IMR-90 (cell line): ENCODE data around the gene APOL3. TPM values are rescaled to one million over a fixed set of nuclear protein-coding genes. Genes with fewer than 3 reads are reported as not detected.
"Not testable (repeated sequence)": the region's sequence is repeated elsewhere in the genome, so short reads cannot be mapped to it uniquely, and the experiment has no call there.

Source experiments
- ATAC-seq: fragments of 200-7000 bp; cut with Tn5 transposase; 2 replicates; pipeline ENCODE4 v1.9.1; 2020; ENCODE audit warnings: low read depth, mild to moderate bottlenecking, moderate library complexity
- BruUV-seq: library from RNA; stranded (reverse); fragments of 400-500 nt; replicated peaks from 2 replicates; lab custom pipeline; 2021; lab: Mats Ljungman, UMichigan
- CTCF ChIA-PET: fragments of 300-600 bp; formaldehyde crosslinking; extraction: SDS; loops from one replicate; lab custom pipeline; 2021; ENCODE audit warnings: antibody characterized with exemption; lab: Yijun Ruan, JAX
- POLR2A ChIA-PET: fragments of 300-600 bp; sonication (Branson Sonifier 250); formaldehyde crosslinking; loops from one replicate; lab custom pipeline; 2022; ENCODE audit warnings: antibody characterized with exemption; ENCODE audit not compliant: unreplicated experiment; lab: Charles Lee
- DNase-seq: peaks from one replicate; pipeline ENCODE4 v3.0.0; 2013
- H2AFZ ChIP-seq: replicated peaks from 2 replicates; pipeline ENCODE3; 2013; ENCODE audit warnings: low read length, mild to moderate bottlenecking; ENCODE audit not compliant: poor library complexity
- H2AK5ac ChIP-seq: 2 replicates; pipeline ENCODE4 v1.6.1; 2013; ENCODE audit warnings: low read depth, low read length, inconsistent platforms
- H2AK9ac ChIP-seq: replicated peaks from 2 replicates; pipeline ENCODE3; 2013; ENCODE audit warnings: mild to moderate bottlenecking, low read depth, low read length, moderate library complexity; ENCODE audit not compliant: poor library complexity
- H2BK120ac ChIP-seq: 2 replicates; pipeline ENCODE4 v1.6.1; 2013; ENCODE audit warnings: low read depth, low read length, inconsistent platforms
- H2BK15ac ChIP-seq: 3 replicates; pipeline ENCODE4 v1.6.1; 2013; ENCODE audit warnings: low read depth, low read length, inconsistent platforms
- H2BK20ac ChIP-seq: 2 replicates; pipeline ENCODE4 v1.6.1; 2013; ENCODE audit warnings: low read depth, mild to moderate bottlenecking, inconsistent platforms, low read length, moderate library complexity
- H2BK5ac ChIP-seq: 2 replicates; pipeline ENCODE4 v1.6.1; 2013; ENCODE audit warnings: mild to moderate bottlenecking, low read depth, low read length, inconsistent platforms; ENCODE audit not compliant: poor library complexity, severe bottlenecking
- H3K14ac ChIP-seq: replicated peaks from 2 replicates; pipeline ENCODE4 v1.6.1; 2013; ENCODE audit warnings: low read depth, low read length, inconsistent platforms
- H3K18ac ChIP-seq: 2 replicates; pipeline ENCODE4 v1.6.1; 2013; ENCODE audit warnings: low read depth, low read length, control low read depth
- H3K23ac ChIP-seq: 2 replicates; pipeline ENCODE4 v1.6.1; 2013; ENCODE audit warnings: low read depth, low read length, inconsistent platforms
- H3K27ac ChIP-seq: 2 replicates; pipeline ENCODE4 v1.5.1; 2013; ENCODE audit warnings: mild to moderate bottlenecking, control low read depth, low read length; ENCODE audit not compliant: insufficient read depth
- H3K27me3 ChIP-seq: 2 replicates; pipeline ENCODE4 v1.6.1; 2013; ENCODE audit warnings: low read length; ENCODE audit not compliant: control insufficient read depth, insufficient read depth
- H3K36me3 ChIP-seq: 2 replicates; pipeline ENCODE4 v1.6.1; 2013; ENCODE audit warnings: low read length, mixed read lengths; ENCODE audit not compliant: control insufficient read depth, insufficient read depth
- H3K4ac ChIP-seq: 2 replicates; pipeline ENCODE4 v1.6.1; 2013; ENCODE audit warnings: low read depth, low read length, inconsistent platforms
- H3K4me1 ChIP-seq: 2 replicates; pipeline ENCODE4 v1.6.1; 2013; ENCODE audit warnings: low read length, mixed read lengths; ENCODE audit not compliant: control insufficient read depth, insufficient read depth
- H3K4me2 ChIP-seq: 2 replicates; pipeline ENCODE4 v1.6.1; 2013; ENCODE audit warnings: low read depth, mild to moderate bottlenecking, control low read depth, low read length, moderate library complexity
- H3K4me3 ChIP-seq: 2 replicates; pipeline ENCODE4 v1.5.1; 2013; ENCODE audit warnings: low read depth, mild to moderate bottlenecking, control low read depth, low read length, moderate library complexity; ENCODE audit not compliant: insufficient read depth
- H3K56ac ChIP-seq: 2 replicates; pipeline ENCODE4 v1.6.1; 2013; ENCODE audit warnings: low read length, inconsistent platforms; ENCODE audit not compliant: insufficient read depth; ENCODE audit errors: extremely low read depth
- H3K79me1 ChIP-seq, 2 experiments: 2 replicates each; pipeline ENCODE4 v1.6.1; 2013; ENCODE audit warnings: low read length in 2 of 2, inconsistent platforms in 1 of 2, low read depth in 1 of 2
- H3K9ac ChIP-seq: 2 replicates; pipeline ENCODE4 v1.6.1; 2013; ENCODE audit warnings: low read depth, low read length, control low read depth
- H3K9me1 ChIP-seq: 2 replicates; pipeline ENCODE4 v1.6.1; 2013; ENCODE audit warnings: low read length, inconsistent platforms; ENCODE audit not compliant: insufficient read depth
- H3K9me3 ChIP-seq: 2 replicates; pipeline ENCODE4 v1.6.1; 2013; ENCODE audit warnings: low read length; ENCODE audit not compliant: control insufficient read depth, insufficient read depth
- H4K20me1 ChIP-seq: 2 replicates; pipeline ENCODE4 v1.6.1; 2013; ENCODE audit warnings: low read length, inconsistent platforms; ENCODE audit not compliant: insufficient read depth
- H4K5ac ChIP-seq: 2 replicates; pipeline ENCODE4 v1.6.1; 2013; ENCODE audit warnings: mild to moderate bottlenecking, low read depth, low read length, control low read depth
- H4K8ac ChIP-seq, 2 experiments: 2 replicates each; pipeline ENCODE4 v1.6.1; 2013; ENCODE audit warnings: low read depth in 2 of 2, low read length in 2 of 2, control low read depth in 1 of 2, inconsistent platforms in 1 of 2
- H4K91ac ChIP-seq: 2 replicates; pipeline ENCODE4 v1.6.1; 2013; ENCODE audit warnings: low read depth, low read length, inconsistent platforms; ENCODE audit not compliant: insufficient read depth
- CHD1 ChIP-seq: IDR thresholded peaks from 2 replicates; pipeline ENCODE4 v1.6.1; 2012; ENCODE audit warnings: low read depth, low read length, improper control_type of control experiment
- MAZ ChIP-seq: IDR thresholded peaks from 2 replicates; pipeline ENCODE4 v1.6.1; 2012; ENCODE audit warnings: low read depth, mild to moderate bottlenecking, low read length, improper control_type of control experiment, moderate library complexity, borderline replicate concordance
- POLR2A ChIP-seq: IDR thresholded peaks from 2 replicates; pipeline ENCODE4 v1.6.1; 2012; ENCODE audit warnings: mild to moderate bottlenecking, low read depth, low read length
- RAD21 ChIP-seq: IDR thresholded peaks from 2 replicates; pipeline ENCODE4 v1.6.1; 2012; ENCODE audit warnings: low read length, improper control_type of control experiment
- SMC3 ChIP-seq: fragments of 150-350 bp; IDR thresholded peaks from 2 replicates; pipeline ENCODE4 v1.6.1; 2016; ENCODE audit warnings: low read depth, mild to moderate bottlenecking, antibody characterized with exemption, low read length, moderate library complexity
- WGBS, 2 experiments: methylation state at CpG; one replicate each; pipeline versions ENCODE4 v1.1.5 to v1.1.7; 2013; ENCODE audit warnings: missing lambda C conversion rate in 2 of 2; ENCODE audit not compliant: insufficient read length in 1 of 2; ENCODE audit errors: extremely low coverage in 2 of 2; 5-methylcytosine and 5-hydroxymethylcytosine counted together
- dilution Hi-C: fragments of 300-500 bp; cut with HindIII; formaldehyde crosslinking; loops from one replicate; pipeline ENCODE4 v1.14.3; 2018; ENCODE audit warnings: low sequenced_read_pairs; ENCODE audit not compliant: unreplicated experiment
- in situ Hi-C: fragments of 300-500 bp; cut with MboI; formaldehyde crosslinking; loops from 3 replicates; pipeline ENCODE4 v1.14.3; 2019; ENCODE audit warnings: low sequenced_read_pairs, inconsistent platforms, mixed read lengths
- intact Hi-C: fragments of 100-400 bp; cut with micrococcal nuclease; formaldehyde crosslinking; loops from 2 replicates; pipeline ENCODE4 v1.10.0; 2022
- polyA plus RNA-seq, 3 experiments: library from polyadenylated mRNA; depleted of rRNA; stranded (reverse); fragments of >200 nt; gene quantifications; 2 replicates each; pipeline ENCODE4 v1.2.3, GENCODE V29; 2012; ENCODE audit warnings: low replicate concordance in 1 of 3
- total RNA-seq: library from RNA; depleted of rRNA; stranded (reverse); fragments of >200 nt; gene quantifications from 2 replicates; pipeline ENCODE4 v1.2.3, GENCODE V29; 2012

APOL3 gene
- total and polyA plus RNA-seq, 2 of the 4 experiments (the other 2 are of a cell fraction), result 1.4 to 2.3 TPM

GRCh38 chr22:36162127-36163034 lies 1.8 kb upstream of the APOL3 start:
- in situ Hi-C loops, result no loop called here
- WGBS, 2 experiments, result no CpG with 5 or more reads among the region's 6 CpGs
- Histone ChIP-seq H3K9ac (no peak overlapping the region), H3K4me1 (no peaks in the 10 kb centered on the region), H3K9me3 (no peaks in the 10 kb centered on the region), H2AFZ (no peak overlapping the region), H3K9me1 (0 out of 2 replicates have a peak, but pooled peaks cover 3% of the 10 kb centered on the region), H3K4me2 (no peak overlapping the region), H2BK5ac (no peak overlapping the region), H3K79me1 (no peaks in the 10 kb centered on the region), H2BK15ac (no peak overlapping the region), H3K56ac (no peak overlapping the region), H3K23ac (no peak overlapping the region), H2BK120ac (no peak overlapping the region), H3K36me3 (no peaks in the 10 kb centered on the region), H3K14ac (no peak overlapping the region), H2AK9ac (no peak overlapping the region), H3K27me3 (peaks cover 34% of the 10 kb centered on the region), H4K91ac (no peak overlapping the region), H4K8ac (no peak overlapping the region), H4K20me1 (no peaks in the 10 kb centered on the region), H2BK20ac (no peak overlapping the region), H3K27ac (no peak overlapping the region), H3K18ac (no peak overlapping the region), H3K4ac (no peak overlapping the region), H3K4me3 (no peak overlapping the region), H2AK5ac (no peak overlapping the region), H4K5ac (no peak overlapping the region)
- no TSS peak for BruUV-seq
- intact Hi-C loops, result no loop called here
- dilution Hi-C loops, result no loop called here
- ChIA-PET CTCF (interaction anchor here (2.5 kb wide), 1 partner anchor 17 kb away, joined by 9 read pairs; no protein-coding TSS in a partner anchor), POLR2A (interaction anchor here (0.6 kb wide), 1 partner anchor 10 kb away, joined by 20 read pairs; no protein-coding TSS in a partner anchor)
- no peak for DNase-seq
- TF ChIP-seq CHD1 (no peak), RAD21 (no peak), MAZ (no peak), POLR2A (no peak), SMC3 (no peak)
- ATAC-seq, result no peak

GRCh38 chr22:36161793-36162126 lies 1.2 kb upstream of the APOL3 start:
- CTCF ChIA-PET, result interaction anchor here (2.5 kb wide), 1 partner anchor 18 kb away, joined by 9 read pairs; no protein-coding TSS in a partner anchor
- H2BK5ac ChIP-seq, H3K4me1 ChIP-seq, H2AK5ac ChIP-seq, H3K9ac ChIP-seq, H3K23ac ChIP-seq, H2AFZ ChIP-seq, H4K91ac ChIP-seq, H3K79me1 ChIP-seq, POLR2A ChIA-PET, H3K4ac ChIP-seq, H3K9me3 ChIP-seq, H2AK9ac ChIP-seq, dilution Hi-C loops, H2BK120ac ChIP-seq, ATAC-seq, H3K36me3 ChIP-seq, H4K20me1 ChIP-seq, H3K14ac ChIP-seq, H3K4me3 ChIP-seq, H2BK15ac ChIP-seq, H2BK20ac ChIP-seq, H3K18ac ChIP-seq, H3K9me1 ChIP-seq, H4K8ac ChIP-seq, H3K56ac ChIP-seq, H3K4me2 ChIP-seq, in situ Hi-C loops, intact Hi-C loops, H4K5ac ChIP-seq, H3K27ac ChIP-seq, DNase-seq, BruUV-seq: not testable (repeated sequence)
- H3K27me3 ChIP-seq, result peaks cover 32% of the 10 kb centered on the region
- no CpG with 5 or more reads among the region's 5 CpGs for WGBS, 2 experiments
